SH-SY5Y (cell line): ENCODE results near the gene EEFSEC.
A peak's percentile ranks its signal among the peaks of the same experiment; 100 is the strongest.

ENCODE experiments used
- GATA2 ChIP-seq: IDR thresholded peaks from 2 replicates; pipeline ENCODE4 v1.6.1; 2011; ENCODE audit warnings: mild to moderate bottlenecking, low read depth, low read length
- GATA3 ChIP-seq: IDR thresholded peaks from 2 replicates; pipeline ENCODE4 v1.6.1; 2011; ENCODE audit warnings: low read depth, mild to moderate bottlenecking, low read length, moderate library complexity

EEFSEC gene, protein sequence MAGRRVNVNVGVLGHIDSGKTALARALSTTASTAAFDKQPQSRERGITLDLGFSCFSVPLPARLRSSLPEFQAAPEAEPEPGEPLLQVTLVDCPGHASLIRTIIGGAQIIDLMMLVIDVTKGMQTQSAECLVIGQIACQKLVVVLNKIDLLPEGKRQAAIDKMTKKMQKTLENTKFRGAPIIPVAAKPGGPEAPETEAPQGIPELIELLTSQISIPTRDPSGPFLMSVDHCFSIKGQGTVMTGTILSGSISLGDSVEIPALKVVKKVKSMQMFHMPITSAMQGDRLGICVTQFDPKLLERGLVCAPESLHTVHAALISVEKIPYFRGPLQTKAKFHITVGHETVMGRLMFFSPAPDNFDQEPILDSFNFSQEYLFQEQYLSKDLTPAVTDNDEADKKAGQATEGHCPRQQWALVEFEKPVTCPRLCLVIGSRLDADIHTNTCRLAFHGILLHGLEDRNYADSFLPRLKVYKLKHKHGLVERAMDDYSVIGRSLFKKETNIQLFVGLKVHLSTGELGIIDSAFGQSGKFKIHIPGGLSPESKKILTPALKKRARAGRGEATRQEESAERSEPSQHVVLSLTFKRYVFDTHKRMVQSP

DNA sequence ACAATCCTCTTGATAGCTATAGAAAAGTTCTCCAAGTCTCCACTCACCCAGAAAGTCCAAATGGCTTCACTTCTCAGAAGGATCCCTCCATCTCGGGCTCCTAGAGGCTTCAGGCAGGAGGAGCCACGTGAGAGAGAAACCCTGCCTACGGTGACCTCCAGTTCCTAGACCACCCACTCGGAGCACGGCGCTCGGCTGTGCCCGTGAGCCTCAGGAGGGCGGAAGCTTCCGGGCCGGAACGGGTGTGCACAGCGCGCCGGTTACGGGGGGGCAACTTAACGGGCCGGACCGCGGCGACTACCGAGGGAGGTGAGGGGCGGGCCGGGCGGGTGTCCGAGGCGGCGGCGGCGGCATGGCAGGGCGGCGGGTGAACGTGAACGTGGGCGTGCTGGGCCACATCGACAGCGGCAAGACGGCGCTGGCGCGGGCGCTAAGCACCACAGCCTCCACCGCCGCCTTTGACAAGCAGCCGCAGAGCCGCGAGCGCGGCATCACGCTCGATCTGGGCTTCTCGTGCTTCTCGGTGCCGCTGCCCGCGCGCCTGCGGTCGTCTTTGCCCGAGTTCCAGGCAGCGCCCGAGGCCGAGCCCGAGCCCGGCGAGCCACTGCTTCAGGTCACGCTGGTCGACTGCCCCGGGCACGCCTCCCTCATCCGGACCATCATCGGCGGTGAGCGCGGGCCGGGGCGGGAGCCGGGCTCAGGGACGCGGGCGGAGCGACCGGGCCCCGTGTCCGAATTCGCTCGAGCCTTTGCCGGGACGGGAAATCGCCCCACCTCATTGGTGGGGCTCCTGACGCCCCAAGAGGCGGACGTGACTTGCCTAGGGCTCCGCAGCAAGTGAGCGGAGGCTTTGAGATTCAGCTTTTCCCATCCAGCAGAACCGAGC is at the start of gene EEFSEC:
TSS of gene EEFSEC (plus strand) at position 326 of the 886 bp plus-strand sequence. CDS start at position 353, 27 bp downstream.
- TF ChIP-seq GATA2 (no peak), GATA3 (no peak)

DNA sequence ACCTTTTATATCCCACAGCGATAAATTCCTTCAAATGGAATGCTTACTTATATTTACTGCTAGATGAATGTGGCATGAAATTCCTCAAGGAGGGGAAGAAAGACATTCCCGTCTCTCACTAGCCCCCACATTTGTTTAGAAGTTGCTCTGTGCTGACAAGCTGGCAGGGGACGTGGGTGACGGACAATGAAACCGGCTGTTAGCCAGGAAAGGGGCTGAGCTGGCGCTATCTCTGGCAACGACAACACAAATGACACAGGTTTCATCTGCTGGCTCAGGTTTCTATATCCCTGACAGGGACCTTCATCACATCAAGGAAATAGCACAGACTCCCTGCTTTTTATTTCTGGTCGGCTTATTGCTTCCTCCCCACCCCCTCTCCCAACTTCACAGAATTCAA is 45.4 kb upstream of the EEFSEC start:
- TF ChIP-seq GATA2, result no peak
- no peak for TF ChIP-seq GATA3

DNA sequence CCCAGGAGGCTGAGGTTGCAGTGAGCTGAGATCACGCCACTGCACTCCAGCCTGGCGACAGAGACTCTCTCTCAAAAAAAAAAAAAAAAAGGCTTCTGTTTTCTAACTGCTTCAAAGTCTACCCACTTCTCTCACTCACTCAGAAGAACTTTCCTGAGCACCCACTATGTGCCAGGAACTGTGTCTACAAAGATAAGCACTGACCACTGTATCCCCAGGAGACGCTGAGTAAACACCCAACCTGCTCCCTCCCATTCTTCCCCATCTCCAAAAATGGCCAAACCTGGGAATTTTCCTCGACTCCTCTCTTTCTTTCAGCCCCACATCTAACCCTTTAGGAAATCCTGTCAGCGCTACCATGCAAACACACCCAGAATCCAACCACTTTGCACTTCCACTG is 42.1 kb upstream of the EEFSEC start:
- TF ChIP-seq GATA3 (no peak), GATA2 (no peak)

DNA sequence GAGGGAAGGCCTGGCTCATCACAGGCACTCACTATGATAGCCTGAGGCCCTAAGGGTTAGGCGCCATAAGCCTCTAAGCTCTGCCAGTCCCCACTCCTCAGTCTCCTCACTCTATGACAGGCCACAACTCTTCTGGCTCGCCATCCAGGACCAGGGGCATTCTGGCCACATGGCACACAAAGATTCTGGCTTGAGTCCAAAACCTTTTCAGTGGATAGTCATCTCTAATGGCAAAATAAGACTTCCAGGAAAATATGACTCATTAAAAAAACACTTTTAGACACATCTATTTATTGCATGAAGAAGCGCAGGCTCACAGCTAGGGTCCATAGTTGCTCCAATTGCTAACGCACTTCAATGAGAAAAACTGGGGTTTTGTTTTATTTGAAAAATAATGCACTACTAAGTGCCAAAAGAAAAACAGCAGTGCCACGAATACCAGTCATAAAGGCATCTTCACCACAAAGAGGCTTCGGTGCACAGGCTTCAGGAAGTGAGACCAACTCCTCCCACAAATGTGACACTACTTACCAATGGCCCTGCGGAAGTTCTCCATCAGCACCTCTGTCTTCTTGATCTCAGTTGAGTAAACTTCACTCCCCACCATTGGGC is 40.8 kb upstream of the EEFSEC start:
- peak; percentile 74 for TF ChIP-seq GATA2
- TF ChIP-seq GATA3, result no peak

DNA sequence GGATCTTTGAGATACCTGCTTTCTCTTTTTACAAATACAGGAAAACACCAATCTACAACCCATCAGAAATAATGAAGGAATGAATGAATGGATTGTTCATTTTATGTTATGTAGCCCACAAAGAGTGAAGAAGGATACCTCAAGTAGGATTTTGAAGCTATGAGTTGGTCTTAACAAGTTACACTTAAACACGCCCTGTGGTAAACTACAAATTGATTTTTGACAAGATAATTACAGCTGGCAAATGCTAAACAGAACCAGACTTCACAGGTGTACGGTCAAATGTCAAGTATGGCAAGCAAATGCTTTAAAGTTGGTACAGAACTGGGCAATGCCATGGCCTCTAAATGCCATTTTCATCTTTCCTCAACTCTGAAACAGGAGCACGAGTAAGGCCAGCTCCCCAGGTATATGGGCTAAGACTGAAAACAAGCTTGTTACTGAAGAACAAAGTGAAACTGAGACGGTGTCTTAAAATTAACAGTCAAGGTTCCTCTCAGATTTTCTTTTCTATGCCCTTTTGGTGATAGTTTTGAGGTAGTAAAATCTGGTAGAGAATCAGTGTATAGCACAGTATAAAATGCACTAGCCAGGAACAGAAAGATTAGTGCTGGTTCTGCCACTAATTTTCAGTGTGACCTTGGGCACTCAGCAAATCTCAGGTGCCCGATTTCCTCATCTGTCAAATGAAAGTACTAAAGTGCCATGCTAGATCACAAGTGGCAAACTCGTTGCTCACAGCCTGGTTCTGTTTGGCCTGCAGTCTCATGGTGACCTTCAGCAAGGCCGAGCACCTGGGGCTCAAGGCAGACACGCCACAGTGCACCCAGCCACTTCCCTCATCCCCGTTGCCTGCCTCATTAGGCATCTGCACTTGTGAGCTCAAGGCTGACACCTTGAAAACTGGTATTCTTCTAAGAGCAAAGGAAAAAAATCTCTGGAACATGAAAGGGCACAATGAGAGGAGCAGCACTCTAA is 39.2 kb upstream of the EEFSEC start:
- TF ChIP-seq GATA3 (no peak), GATA2 (no peak)

DNA sequence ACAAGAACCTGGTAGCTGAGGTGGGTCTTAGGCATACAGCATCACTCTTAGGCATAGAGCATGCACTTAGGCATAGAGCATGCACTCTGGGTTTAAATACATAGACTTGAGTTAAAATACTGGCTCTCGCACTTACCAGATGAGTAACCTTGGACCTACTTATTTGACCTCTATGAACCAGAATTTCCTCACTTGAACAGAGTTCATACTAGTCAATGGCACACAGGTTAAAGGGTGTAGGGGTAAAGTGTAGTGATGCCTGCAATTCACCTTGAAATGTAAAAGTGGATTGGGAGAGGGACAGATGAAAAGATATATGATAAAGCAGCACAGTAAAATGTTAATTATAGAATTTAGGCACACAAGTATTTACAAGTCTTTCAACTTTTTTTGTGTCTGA is 31.3 kb upstream of the EEFSEC start:
- no peak for TF ChIP-seq GATA3
- no peak for TF ChIP-seq GATA2

DNA sequence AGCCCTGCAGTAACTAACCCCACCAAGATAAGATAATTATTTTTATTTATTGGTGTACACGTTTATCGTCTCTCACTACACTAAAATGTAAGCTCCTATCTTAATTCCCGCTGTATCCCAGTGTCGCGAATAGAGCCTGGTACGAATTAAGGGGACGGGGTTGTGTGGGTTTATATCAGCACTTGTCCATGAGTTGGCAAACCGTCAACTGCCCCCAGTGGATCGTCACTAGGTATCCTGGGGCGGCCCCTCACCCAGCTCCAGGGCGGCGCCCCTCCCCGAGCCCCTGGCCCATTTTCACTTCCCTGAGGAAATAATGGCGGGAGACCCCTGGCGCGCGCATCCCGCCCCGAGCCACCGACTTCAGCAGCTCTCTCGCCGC is 30.1 kb upstream of the EEFSEC start:
- TF ChIP-seq GATA2 (no peak), GATA3 (no peak)

DNA sequence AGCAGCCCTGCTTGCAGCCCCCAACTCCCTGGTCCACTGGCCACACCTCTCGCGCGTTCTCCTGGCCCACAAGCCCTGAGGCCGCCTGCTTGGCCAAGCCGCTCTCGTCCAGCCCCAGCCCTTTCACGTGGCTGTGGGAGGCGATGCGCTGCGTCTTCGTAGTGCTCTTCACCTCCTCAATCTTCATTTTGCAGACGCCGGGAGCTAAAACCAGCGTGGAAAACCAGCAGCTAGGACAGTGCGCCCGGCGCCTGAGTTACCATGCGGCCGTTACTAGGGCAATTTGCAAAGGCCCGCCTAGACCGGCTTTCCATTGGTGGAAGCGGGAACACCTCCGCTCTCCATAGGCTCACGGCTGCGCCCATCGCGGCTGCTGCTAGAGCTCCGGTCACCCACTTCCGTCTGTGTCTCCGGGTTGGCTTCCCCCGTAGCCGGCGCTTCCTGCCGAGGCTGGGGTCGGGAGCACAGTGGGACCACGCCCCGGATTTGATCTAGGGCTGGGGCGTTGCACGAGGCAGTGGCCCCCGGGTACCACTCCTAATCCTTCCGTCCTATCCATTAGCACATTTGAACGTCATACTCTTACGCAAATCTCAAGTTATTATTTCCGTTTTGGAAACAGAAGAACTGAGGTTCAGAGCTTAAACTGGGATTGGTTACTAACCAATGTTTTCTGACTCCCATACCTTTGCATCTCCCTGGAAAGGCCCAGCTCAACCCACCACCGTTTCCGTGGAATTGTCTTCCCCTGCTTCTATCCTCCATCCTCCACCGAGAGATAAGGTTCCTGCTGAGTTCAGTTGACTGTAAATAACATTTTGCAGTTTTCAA is 29.5 kb upstream of the EEFSEC start, which contains the start of gene RUVBL1:
TSS of gene RUVBL1 (minus strand) at position 275 of the 831 bp plus-strand sequence. CDS start at position 187, 88 bp downstream.
- TF ChIP-seq GATA3 (no peak), GATA2 (0 out of 2 replicates have a peak, but pooled peaks have one; percentile 18)

DNA sequence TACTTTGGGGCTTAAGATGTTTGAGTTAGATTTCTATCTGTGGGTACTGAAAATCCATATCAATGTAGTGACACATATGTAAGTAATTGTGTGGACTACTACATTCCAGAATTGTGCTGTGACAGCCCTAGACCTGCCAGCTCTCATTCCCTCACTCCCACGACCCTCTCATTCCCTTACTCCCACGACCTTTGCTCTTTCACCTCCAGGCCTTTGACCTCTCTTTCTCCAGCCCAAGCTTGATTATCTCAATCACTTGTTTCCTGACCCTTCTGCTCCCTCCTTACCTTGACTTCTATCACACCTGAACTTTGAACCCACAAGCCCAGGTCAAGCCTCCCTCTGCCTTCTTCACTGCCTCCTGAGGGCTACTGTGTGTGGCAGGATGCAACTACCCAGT is 26.0 kb upstream of the EEFSEC start:
- TF ChIP-seq GATA2, result no peak

DNA sequence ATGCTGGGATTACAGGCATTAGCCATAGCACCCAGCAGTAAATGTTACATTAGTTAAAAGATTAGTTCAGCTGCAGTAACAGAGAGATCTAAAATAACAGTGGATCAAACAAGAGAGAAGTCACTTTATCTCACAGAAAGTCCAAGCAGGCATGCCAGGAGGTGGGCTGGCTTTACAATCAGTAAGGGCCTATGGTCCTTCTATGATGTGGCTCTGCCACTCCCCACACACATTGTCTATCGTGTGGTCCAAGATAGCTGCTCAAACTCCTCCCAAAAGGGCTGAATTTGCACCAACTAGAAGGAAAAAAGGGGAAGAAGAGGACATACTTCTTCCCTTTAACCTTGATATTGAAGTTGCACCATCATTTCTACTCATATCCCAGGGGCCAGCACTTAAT is 25.0 kb upstream of the EEFSEC start:
- TF ChIP-seq GATA2 (no peak), GATA3 (no peak)

DNA sequence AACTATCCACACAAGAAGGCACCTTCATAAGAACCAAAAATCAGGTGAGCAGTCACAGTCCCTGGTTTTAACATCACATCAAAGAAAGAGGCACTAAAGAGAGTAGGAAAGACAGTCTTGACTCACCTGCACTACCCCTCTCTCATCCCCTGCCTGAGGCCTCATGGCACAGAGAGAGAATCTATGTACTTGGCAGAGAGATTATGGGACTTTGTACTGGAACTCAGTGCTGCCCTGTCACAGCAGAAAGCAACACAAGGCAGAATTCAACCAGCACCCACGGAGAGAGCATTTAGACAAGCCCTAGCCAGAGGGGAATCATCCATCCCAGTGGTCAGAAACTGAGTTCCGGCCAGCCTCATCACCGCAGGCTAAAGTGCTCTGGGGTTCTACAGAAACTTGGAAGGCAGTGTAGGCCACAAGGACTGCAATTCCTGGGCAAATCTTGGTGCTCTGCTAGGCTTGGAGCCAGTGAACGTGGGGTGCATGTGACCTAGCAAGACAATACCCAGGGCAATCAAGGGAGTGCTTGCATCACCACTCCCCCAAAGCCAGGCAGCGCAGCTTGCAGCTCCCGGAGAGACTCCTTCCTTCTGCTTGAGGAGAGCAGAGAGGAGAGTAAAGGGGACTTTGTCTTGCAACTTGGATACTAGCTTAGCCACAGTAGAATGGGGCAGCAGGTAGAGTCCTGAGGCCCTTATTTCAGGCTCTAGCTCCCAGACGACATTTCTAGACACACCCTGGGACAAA is 21.2 kb upstream of the EEFSEC start:
- TF ChIP-seq GATA2 (no peak), GATA3 (no peak)
